MCF 10A (cell line): ENCODE results near the gene NCF2. TPM values are rescaled to one million over a fixed set of nuclear protein-coding genes. Genes with fewer than 3 reads are reported as not detected.
"Not testable (repeated sequence)": the region's sequence is repeated elsewhere in the genome, so short reads cannot be mapped to it uniquely, and the experiment has no call there.

Experiments
- BruUV-seq: library from RNA; stranded (reverse); fragments of 400-500 nt; replicated peaks from 2 replicates; lab custom pipeline; 2021; lab: Mats Ljungman, UMichigan
- CTCF ChIA-PET: fragments of 300-600 bp; sonication (Branson Sonifier 250); formaldehyde crosslinking; extraction: SDS; loops from one replicate; lab custom pipeline; 2021; ENCODE audit warnings: antibody characterized with exemption, inconsistent platforms; lab: Yijun Ruan, JAX
- POLR2A ChIA-PET: fragments of 300-600, 350-650 bp; sonication (Branson Sonifier 250); formaldehyde crosslinking; extraction: SDS; loops from one replicate; lab custom pipeline; 2020; ENCODE audit warnings: antibody characterized with exemption, inconsistent platforms; lab: Yijun Ruan, JAX
- DNase-seq: peaks from one replicate; pipeline ENCODE4 v3.0.0-alpha.2; 2018; ENCODE audit not compliant: unreplicated experiment
- H3K27ac Mint-ChIP-seq: one replicate; pipeline ENCODE4 v1.8.0; 2022; ENCODE audit warnings: mild to moderate bottlenecking, low read depth, mixed read lengths; ENCODE audit not compliant: unreplicated experiment
- H3K27me3 Mint-ChIP-seq: one replicate; pipeline ENCODE4 v1.8.0; 2022; ENCODE audit warnings: mixed read lengths; ENCODE audit not compliant: insufficient read depth, unreplicated experiment
- H3K36me3 Mint-ChIP-seq: one replicate; pipeline ENCODE4 v1.8.0; 2022; ENCODE audit warnings: mild to moderate bottlenecking, moderate library complexity, mixed read lengths; ENCODE audit not compliant: insufficient read depth, unreplicated experiment
- H3K4me1 Mint-ChIP-seq: one replicate; pipeline ENCODE4 v1.8.0; 2022; ENCODE audit warnings: mixed read lengths; ENCODE audit not compliant: insufficient read depth, unreplicated experiment
- H3K4me3 Mint-ChIP-seq: one replicate; pipeline ENCODE4 v1.8.0; 2022; ENCODE audit warnings: mild to moderate bottlenecking, moderate library complexity, mixed read lengths; ENCODE audit not compliant: unreplicated experiment
- H3K9me3 Mint-ChIP-seq: one replicate; pipeline ENCODE4 v1.8.0; 2022; ENCODE audit warnings: mixed read lengths; ENCODE audit not compliant: unreplicated experiment
- CTCF ChIP-seq: fragments of 200-600 bp; IDR thresholded peaks from one replicate; pipeline ENCODE4 v1.8.0; 2022; ENCODE audit warnings: antibody characterized with exemption, mild to moderate bottlenecking; ENCODE audit not compliant: unreplicated experiment
- intact Hi-C: fragments of 100-400 bp; cut with micrococcal nuclease; formaldehyde crosslinking; loops from 2 replicates; pipeline ENCODE4 v1.14.1; 2022
- total RNA-seq: library from RNA; stranded (reverse); gene quantifications from 2 replicates; pipeline ENCODE4 v1.2.3, GENCODE V29; 2022

The NCF2 gene
- total RNA-seq, 1 experiment from 2014 or later, result 4.9 TPM

- H3K27me3 Mint-ChIP-seq, result no peaks in the 10 kb centered on the region
- intact Hi-C loops, result loop anchor here (10.0 kb wide), 1 partner anchor 753 kb away; the partner anchor contains the start of gene C1orf21
- H3K36me3 Mint-ChIP-seq, result peaks cover 57% of the 10 kb centered on the region
- POLR2A ChIA-PET, result interaction anchor here (0.6 to 7.4 kb wide), 9 partner anchors 11 to 454 kb away, joined by 3 to 67 read pairs (median 4); partner anchors contain the start of gene SMG7
- no TSS peak for BruUV-seq
- H3K27ac Mint-ChIP-seq, result no peak overlapping the region
- H3K4me1 Mint-ChIP-seq, result peaks cover 28% of the 10 kb centered on the region
- CTCF ChIA-PET, result interaction anchor here (0.6 to 4.8 kb wide), 13 partner anchors 8 to 1036 kb away, joined by 3 to 32 read pairs (median 8); no protein-coding TSS in a partner anchor
- H3K4me3 Mint-ChIP-seq, result peak overlapping the region; percentile 100
- H3K9me3 Mint-ChIP-seq, result no peaks in the 10 kb centered on the region
- no peak for TF ChIP-seq CTCF
- DNase-seq, result peak; percentile 68
Observed at GRCh38 chr1:183632114-183632513, 41.9 kb upstream of the NCF2 start.

- Mint-ChIP-seq H3K4me1 (peaks cover 20% of the 10 kb centered on the region), H3K27ac (peak overlapping the region; percentile 7), H3K4me3 (peak overlapping the region; percentile 51), H3K36me3 (peaks cover 65% of the 10 kb centered on the region), H3K27me3 (no peaks in the 10 kb centered on the region), H3K9me3 (no peaks in the 10 kb centered on the region)
- CTCF ChIA-PET, result interaction anchor here (1.1 to 4.8 kb wide), 7 partner anchors 8 to 396 kb away, joined by 3 to 32 read pairs (median 12); no protein-coding TSS in a partner anchor
- DNase-seq, result peak; percentile 20
- POLR2A ChIA-PET, result interaction anchor here (1.7 to 7.4 kb wide), 3 partner anchors 10 to 160 kb away, joined by 6 to 67 read pairs (median 64); partner anchors contain the start of gene SMG7
- intact Hi-C loops, result loop anchor here (10.0 kb wide), 1 partner anchor 754 kb away; the partner anchor contains the start of gene C1orf21
- BruUV-seq, result no TSS peak
- no peak for TF ChIP-seq CTCF
Observed at GRCh38 chr1:183630748-183631147, 40.5 kb upstream of the NCF2 start.

GRCh38 chr1:183628537-183628936, 38.3 kb upstream of the NCF2 start:
- H3K27me3 Mint-ChIP-seq, result no peaks in the 10 kb centered on the region
- H3K27ac Mint-ChIP-seq, result peak overlapping the region; percentile 68
- no peak overlapping the region for H3K4me3 Mint-ChIP-seq
- H3K4me1 Mint-ChIP-seq, result peaks cover 21% of the 10 kb centered on the region
- intact Hi-C loops, result no loop called here
- TF ChIP-seq CTCF, result no peak
- DNase-seq, result no peak
- peaks cover 81% of the 10 kb centered on the region for H3K36me3 Mint-ChIP-seq
- CTCF ChIA-PET, result interaction anchor here (0.7 to 1.5 kb wide), 5 partner anchors 19 to 666 kb away, joined by 3 to 6 read pairs (median 4); no protein-coding TSS in a partner anchor
- no TSS peak for BruUV-seq
- POLR2A ChIA-PET, result interaction anchor here (1.9 to 7.4 kb wide), 2 partner anchors 9 to 158 kb away, joined by 7 to 64 read pairs; partner anchors contain the start of gene SMG7
- no peaks in the 10 kb centered on the region for H3K9me3 Mint-ChIP-seq

- POLR2A ChIA-PET, result interaction anchor here (0.6 to 2.3 kb wide), 5 partner anchors 9 to 344 kb away, joined by 3 to 12 read pairs (median 5); partner anchors contain the start of genes ARPC5 and SMG7
- H3K27ac Mint-ChIP-seq, H3K4me3 Mint-ChIP-seq, intact Hi-C loops, DNase-seq, H3K9me3 Mint-ChIP-seq, H3K27me3 Mint-ChIP-seq, BruUV-seq: not testable (repeated sequence)
- H3K36me3 Mint-ChIP-seq, result peaks cover 77% of the 10 kb centered on the region
- peaks cover 29% of the 10 kb centered on the region for H3K4me1 Mint-ChIP-seq
- CTCF ChIA-PET, result interaction anchor here (0.6 to 2.8 kb wide), 9 partner anchors 8 to 321 kb away, joined by 3 to 18 read pairs (median 5); no protein-coding TSS in a partner anchor
Observed at GRCh38 chr1:183626236-183626635, 36.0 kb upstream of the NCF2 start.
